Suprapubic skin (tissue), 3 donors: ENCODE data around the gene FAM174B.

Experiments
- EP300 ChIP-seq: sonication (generic); formaldehyde crosslinking; IDR thresholded peaks from one replicate; pipeline ENCODE4 v1.6.1; 2017; ENCODE audit warnings: antibody characterized with exemption
- POLR2A ChIP-seq, 2 donors: fragments of 450-650 bp; IDR thresholded peaks; one replicate each; pipeline ENCODE4 v1.6.1; 2017; ENCODE audit warnings: antibody characterized with exemption in 2 of 2, mild to moderate bottlenecking in 2 of 2, moderate library complexity in 2 of 2
- TF ChIP-seq, protein P1 (sequence below), 2 donors: fragments of 200-600 bp in 1 of 2; fragments of 450-650 bp in 1 of 2; sonication (generic) in 1 of 2; IDR thresholded peaks; one replicate each; pipeline ENCODE4 v1.5.1; 2016 to 2019; ENCODE audit warnings: antibody characterized with exemption in 2 of 2, mild to moderate bottlenecking in 1 of 2, moderate library complexity in 1 of 2

DNA sequence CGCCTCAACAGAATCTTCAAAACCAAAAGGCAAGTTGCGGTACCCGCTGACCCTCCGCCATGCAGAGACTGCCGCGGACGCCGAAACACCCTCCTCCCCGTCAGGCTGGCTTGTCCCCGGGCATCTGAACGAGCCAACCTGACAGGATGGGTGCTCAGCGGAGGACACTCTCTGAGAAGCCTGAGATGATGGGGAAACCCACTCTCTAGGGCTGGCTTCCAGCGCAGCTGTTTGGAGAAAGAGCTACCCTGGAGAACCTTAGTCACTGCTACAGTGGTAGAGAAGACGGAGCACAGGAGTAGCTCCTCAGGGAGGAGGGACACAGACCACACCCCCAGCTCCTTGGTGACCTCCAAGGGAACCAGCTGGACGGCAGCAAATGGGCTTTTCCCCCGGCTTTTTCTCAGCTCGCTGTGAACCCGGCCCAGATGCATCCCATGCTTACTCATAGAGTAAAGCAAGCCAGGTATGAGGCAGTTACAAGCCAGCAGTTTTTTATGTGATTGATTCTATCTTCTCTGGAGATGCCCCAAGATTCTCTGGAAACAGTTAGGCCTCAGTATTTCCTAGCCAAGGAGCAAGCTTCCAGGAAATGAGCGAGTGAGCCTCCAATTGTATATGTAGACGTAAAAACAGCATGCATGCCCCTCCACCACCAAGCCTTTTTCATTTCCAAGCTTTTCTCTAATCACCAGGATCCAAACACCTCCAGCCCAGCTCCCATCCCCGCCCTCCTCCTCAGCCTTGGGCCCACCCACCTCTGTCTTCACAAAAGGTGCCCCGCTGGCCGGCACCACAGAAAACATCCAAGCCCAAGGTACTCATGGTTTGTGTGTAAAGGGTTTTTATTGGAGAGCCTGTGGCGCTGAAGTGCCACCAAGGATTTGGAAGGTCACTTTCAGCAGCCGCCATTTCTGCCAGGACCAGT lies 38.7 kb downstream of the FAM174B start:
- TF ChIP-seq, protein P1, sequence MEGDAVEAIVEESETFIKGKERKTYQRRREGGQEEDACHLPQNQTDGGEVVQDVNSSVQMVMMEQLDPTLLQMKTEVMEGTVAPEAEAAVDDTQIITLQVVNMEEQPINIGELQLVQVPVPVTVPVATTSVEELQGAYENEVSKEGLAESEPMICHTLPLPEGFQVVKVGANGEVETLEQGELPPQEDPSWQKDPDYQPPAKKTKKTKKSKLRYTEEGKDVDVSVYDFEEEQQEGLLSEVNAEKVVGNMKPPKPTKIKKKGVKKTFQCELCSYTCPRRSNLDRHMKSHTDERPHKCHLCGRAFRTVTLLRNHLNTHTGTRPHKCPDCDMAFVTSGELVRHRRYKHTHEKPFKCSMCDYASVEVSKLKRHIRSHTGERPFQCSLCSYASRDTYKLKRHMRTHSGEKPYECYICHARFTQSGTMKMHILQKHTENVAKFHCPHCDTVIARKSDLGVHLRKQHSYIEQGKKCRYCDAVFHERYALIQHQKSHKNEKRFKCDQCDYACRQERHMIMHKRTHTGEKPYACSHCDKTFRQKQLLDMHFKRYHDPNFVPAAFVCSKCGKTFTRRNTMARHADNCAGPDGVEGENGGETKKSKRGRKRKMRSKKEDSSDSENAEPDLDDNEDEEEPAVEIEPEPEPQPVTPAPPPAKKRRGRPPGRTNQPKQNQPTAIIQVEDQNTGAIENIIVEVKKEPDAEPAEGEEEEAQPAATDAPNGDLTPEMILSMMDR (IDR thresholded peaks at IDR 0.05) = no peak
- TF ChIP-seq EP300 = no peak
- no peak for TF ChIP-seq POLR2A (IDR thresholded peaks at IDR 0.05)
